ENCODE results near the gene MAD1L1.

GRCh38 chr7:2196381-2197378 lies 36.1 kb downstream of the MAD1L1 start:
- TF ChIP-seq CSRNP3 (CRISPR knock-in tag; IDR thresholded peaks at IDR 0.05) (no peak), ZFP3 (CRISPR knock-in tag; IDR thresholded peaks at IDR 0.05) (no peak), TCF4 (CRISPR knock-in tag; IDR thresholded peaks at IDR 0.05; ENCODE audit: borderline replicate concordance) (no peak), CREB5 (CRISPR knock-in tag; IDR thresholded peaks at IDR 0.05; ENCODE audit: low read depth) (no peak), PATZ1 (CRISPR knock-in tag; IDR thresholded peaks at IDR 0.05; ENCODE audit: borderline replicate concordance) (no peak), ZFP30 (CRISPR knock-in tag; IDR thresholded peaks at IDR 0.05) (no peak), ESRRG (CRISPR knock-in tag; IDR thresholded peaks at IDR 0.05) (no peak)

Data from SK-N-SH treated with all-trans-retinoic acid at 6 μM for 48 hours (cell line).